ENCODE measurements around the gene MILR1.

DNA sequence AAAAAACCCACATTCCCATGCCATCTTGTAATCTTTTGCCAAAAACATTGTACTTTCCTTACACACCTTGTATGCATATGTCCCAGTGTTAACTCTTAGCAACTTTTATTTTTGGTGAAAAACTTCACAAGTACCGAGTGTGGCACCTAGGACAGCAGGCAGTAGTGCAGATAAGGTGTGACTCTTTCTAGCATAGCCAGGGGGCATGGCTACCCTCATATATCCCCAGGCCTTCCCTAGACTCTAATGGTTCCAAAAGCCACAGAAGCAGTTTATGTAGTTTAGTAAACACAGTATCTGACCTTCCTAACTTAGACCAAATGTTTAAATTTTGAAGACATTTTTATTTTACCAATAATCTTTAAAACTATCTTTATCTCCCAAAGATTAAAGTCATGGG, 20.5 kb upstream of the MILR1 start:
- TF ChIP-seq CTCF (IDR thresholded peaks at IDR 0.05): no peak
- no peak for TF ChIP-seq NR2C2 (CRISPR knock-in tag; IDR thresholded peaks at IDR 0.05)
